K562 (cell line): ENCODE measurements around the gene EEA1. TPM values are rescaled to one million over a fixed set of nuclear protein-coding genes. Genes with fewer than 3 reads are reported as not detected.
A peak's percentile ranks its signal among the peaks of the same experiment; 100 is the strongest.

Experiments used
- ATAC-seq: fragments of 200-7000 bp; cut with Tn5 transposase; 3 replicates; pipeline ENCODE4 v1.9.1; 2020; ENCODE audit warnings: moderate library complexity
- BruUV-seq: library from RNA; stranded (reverse); fragments of 400-500 nt; replicated peaks from 2 replicates; lab custom pipeline; 2021; lab: Mats Ljungman, UMichigan
- CTCF ChIA-PET: fragments of 300-600 bp; formaldehyde crosslinking; extraction: SDS; loops from one replicate; lab custom pipeline; 2021; ENCODE audit warnings: low intra/inter-chr PET ratio; lab: Yijun Ruan, JAX
- POLR2A ChIA-PET: fragments of 300-600, 350-650 bp; sonication (Branson Sonifier 250); formaldehyde crosslinking; extraction: SDS; loops from one replicate; lab custom pipeline; 2021; ENCODE audit warnings: antibody characterized with exemption, inconsistent platforms; lab: Yijun Ruan, JAX
- DNase-seq, 4 experiments: peaks; one replicate each; pipeline versions ENCODE4 v3.0.0 to v3.0.0-alpha.2; 2011 to 2018; ENCODE audit warnings: low spot score in 3 of 4, mixed read lengths in 3 of 4; ENCODE audit errors: extremely low read depth in 1 of 4
- FAIRE-seq: peaks from 2 replicates; lab custom pipeline; 2011; peaks lifted over from hg19 to GRCh38; lab: Jason Lieb, UNC
- H2AFZ ChIP-seq: 2 replicates; pipeline ENCODE4 v1.6.0; 2011; ENCODE audit warnings: low read depth, low read length, control low read depth, inconsistent platforms
- H3K27ac ChIP-seq: fragments of 200-600 bp; 3 replicates; pipeline ENCODE4 v1.8.0; 2011; ENCODE audit warnings: low read depth, mild to moderate bottlenecking, control low read depth, inconsistent platforms, low read length, moderate library complexity, mixed read lengths; ENCODE audit errors: extremely low read depth
- H3K27me3 ChIP-seq, 2 experiments: fragments of 300-600 bp in 1 of 2; 2 replicates in 1 of 2; 3 replicates in 1 of 2; pipeline versions ENCODE4 v1.6.0 to v1.8.0; 2011; ENCODE audit warnings: inconsistent platforms in 2 of 2, low read length in 2 of 2, mild to moderate bottlenecking in 1 of 2, mixed read lengths in 1 of 2, moderate library complexity in 1 of 2; ENCODE audit not compliant: control insufficient read depth in 2 of 2, insufficient read depth in 2 of 2
- H3K36me3 ChIP-seq: fragments of 300-600 bp; 3 replicates; pipeline ENCODE4 v1.8.0; 2011; ENCODE audit warnings: mild to moderate bottlenecking, low read length, inconsistent platforms; ENCODE audit not compliant: control insufficient read depth, insufficient read depth
- H3K4me1 ChIP-seq, 2 experiments: fragments of 200-600 bp in 1 of 2; replicated peaks in 1 of 2; 2 replicates in 1 of 2; 3 replicates in 1 of 2; pipeline versions ENCODE4 v1.5.1 to v1.8.0; 2011; ENCODE audit warnings: inconsistent platforms in 2 of 2, low read length in 2 of 2, mild to moderate bottlenecking in 1 of 2, mixed read lengths in 1 of 2, moderate library complexity in 1 of 2; ENCODE audit not compliant: control insufficient read depth in 2 of 2, insufficient read depth in 2 of 2
- H3K4me2 ChIP-seq: 2 replicates; pipeline ENCODE4 v1.6.1; 2011; ENCODE audit warnings: low read length, control low read depth, inconsistent platforms, mixed read lengths; ENCODE audit not compliant: insufficient read depth
- H3K4me3 ChIP-seq: fragments of 200-600 bp; sonication (generic), shearing (Covaris generic); 2 replicates; pipeline ENCODE4 v1.5.1; 2016; ENCODE audit warnings: control low read depth, inconsistent platforms
- H3K79me2 ChIP-seq: fragments of 200-600 bp; 3 replicates; pipeline ENCODE4 v1.8.0; 2011; ENCODE audit warnings: low read length, inconsistent platforms; ENCODE audit not compliant: control insufficient read depth, insufficient read depth
- H3K9ac ChIP-seq, 2 experiments: 2 replicates each; pipeline versions ENCODE4 v1.6.0 to v1.6.1; 2011; ENCODE audit warnings: low read depth in 2 of 2, low read length in 2 of 2, control low read depth in 1 of 2, inconsistent platforms in 1 of 2, mild to moderate bottlenecking in 1 of 2, mixed read lengths in 1 of 2; ENCODE audit not compliant: insufficient read depth in 1 of 2
- H3K9me1 ChIP-seq: one replicate; pipeline ENCODE4 v1.6.0; 2011; ENCODE audit warnings: inconsistent platforms, mild to moderate bottlenecking, low read length, moderate library complexity; ENCODE audit not compliant: control insufficient read depth, insufficient read depth
- H3K9me3 ChIP-seq: replicated peaks from 2 replicates; pipeline ENCODE4 v1.5.1; 2011; ENCODE audit warnings: low read depth, low read length, inconsistent platforms; ENCODE audit not compliant: control insufficient read depth, insufficient read depth
- H4K20me1 ChIP-seq: replicated peaks from 2 replicates; pipeline ENCODE4 v1.6.1; 2011; ENCODE audit warnings: low read length, inconsistent platforms, mixed read lengths; ENCODE audit not compliant: control insufficient read depth, insufficient read depth
- ARID3B ChIP-seq: fragments of 250-450 bp; sonication (Bioruptor Pico); IDR thresholded peaks from 2 replicates; pipeline ENCODE4 v1.4.0; 2020; ENCODE audit warnings: borderline replicate concordance
- ATF4 ChIP-seq: fragments of 450-650 bp; formaldehyde crosslinking; IDR thresholded peaks from 2 replicates; pipeline ENCODE4 v1.4.0; 2022; ENCODE audit warnings: mild to moderate bottlenecking, moderate library complexity
- CBX1 ChIP-seq: sonication (generic); IDR thresholded peaks from 2 replicates; pipeline ENCODE4 v1.6.1; 2016; ENCODE audit warnings: antibody characterized with exemption, low read depth, mild to moderate bottlenecking
- CBX5 ChIP-seq: IDR thresholded peaks from 2 replicates; pipeline ENCODE4 v1.6.1; 2014; ENCODE audit warnings: low read depth, borderline replicate concordance
- CTCFL ChIP-seq: IDR thresholded peaks from 2 replicates; pipeline ENCODE4 v1.6.1; 2011; ENCODE audit warnings: borderline replicate concordance, low read depth, mild to moderate bottlenecking, moderate library complexity, low read length; ENCODE audit not compliant: insufficient read depth, poor library complexity, severe bottlenecking
- E2F4 ChIP-seq: sonication (generic); formaldehyde crosslinking; IDR thresholded peaks from 2 replicates; pipeline ENCODE4 v1.8.0; 2022; ENCODE audit warnings: mild to moderate bottlenecking, low read depth, missing genetic modification reagents
- ETV5 ChIP-seq: sonication (generic); formaldehyde crosslinking; IDR thresholded peaks from 2 replicates; pipeline ENCODE4 v1.4.0; 2020; ENCODE audit warnings: low read depth, mild to moderate bottlenecking, missing genetic modification reagents
- FOXK1 ChIP-seq: sonication (generic); formaldehyde crosslinking; IDR thresholded peaks from 2 replicates; pipeline ENCODE4 v1.8.0; 2022; ENCODE audit warnings: missing genetic modification reagents, mild to moderate bottlenecking, borderline replicate concordance
- HSF4 ChIP-seq: fragments of 250-450 bp; sonication (Bioruptor Pico); IDR thresholded peaks from 2 replicates; pipeline ENCODE4 v2.1.2; 2022; ENCODE audit warnings: mild to moderate bottlenecking, moderate library complexity, borderline replicate concordance
- TFAM ChIP-seq: fragments of 250-450 bp; sonication (Bioruptor Pico); conservative IDR thresholded peaks from 2 replicates; pipeline ENCODE4 v1.5.0; 2021; ENCODE audit warnings: mild to moderate bottlenecking, moderate library complexity
- ZFP36 ChIP-seq: fragments of 150-350 bp; IDR thresholded peaks from 2 replicates; pipeline ENCODE4 v1.6.1; 2018; ENCODE audit warnings: low read length, low read depth; ENCODE audit not compliant: partially characterized antibody
- ZKSCAN8 ChIP-seq: fragments of 200-800 bp; sonication (Bioruptor generic); IDR thresholded peaks from 2 replicates; pipeline ENCODE4 v1.6.1; 2016; ENCODE audit warnings: missing genetic modification characterization, missing compliant biosample characterization
- ZNF133 ChIP-seq: fragments of 250-450 bp; sonication (Bioruptor Pico); IDR thresholded peaks from 2 replicates; pipeline ENCODE4 v1.4.0; 2020; ENCODE audit warnings: mild to moderate bottlenecking
- ZNF445 ChIP-seq: fragments of 250-450 bp; sonication (Bioruptor Pico); IDR thresholded peaks from 2 replicates; pipeline ENCODE4 v1.4.0; 2020; ENCODE audit warnings: low read depth, mild to moderate bottlenecking, moderate library complexity
- ZNF583 ChIP-seq: fragments of 250-450 bp; sonication (Bioruptor Pico); IDR thresholded peaks from 2 replicates; pipeline ENCODE4 v1.4.0; 2020
- ZNF778 ChIP-seq: fragments of 450-650 bp; formaldehyde crosslinking; IDR thresholded peaks from 2 replicates; pipeline ENCODE4 v1.4.0; 2020; ENCODE audit warnings: mild to moderate bottlenecking, moderate library complexity
- WGBS: fragments of 100-300 bp; shearing (Covaris generic); methylation state at CpG from one replicate; pipeline ENCODE4 v1.1.6; 2016; ENCODE audit warnings: low coverage, mixed read lengths; ENCODE audit not compliant: insufficient coverage; ENCODE audit errors: missing lambda C conversion rate; 5-methylcytosine and 5-hydroxymethylcytosine counted together
- in situ Hi-C: fragments of 300-500 bp; cut with MboI; formaldehyde crosslinking; loops from 4 replicates; pipeline ENCODE4 v1.15.0; 2018; ENCODE audit warnings: inconsistent platforms, mixed read lengths
- intact Hi-C: fragments of 100-400 bp; cut with micrococcal nuclease; formaldehyde crosslinking; loops from 2 replicates; pipeline ENCODE4 v1.14.2; 2022
- polyA plus RNA-seq, 8 experiments: library from polyadenylated mRNA; depleted of rRNA in 4 of 8; stranded (reverse) in 5 of 8; unstranded in 3 of 8; fragments of >200 nt; fragmentation: Nextera tagmentation in 2 of 8; fragmentation: Illumina TruSeq in 1 of 8; extraction: Ambion mirVana in 2 of 8; extraction: Trizol in 1 of 8; gene quantifications; 2 replicates each; pipeline versions ENCODE4 v1.2.1 to v1.2.3, GENCODE V29; 2011 to 2014; ENCODE audit warnings: inconsistent platforms in 1 of 8, missing spikeins in 1 of 8
- total RNA-seq, 7 experiments: library from RNA; depleted of rRNA in 6 of 7; stranded (reverse); fragments of >200 nt in 6 of 7; fragmentation: Illumina TruSeq in 2 of 7; extraction: Trizol in 2 of 7; gene quantifications; 2 replicates each; pipeline versions ENCODE4 v1.2.1 to v1.2.3, GENCODE V29; 2011 to 2021; ENCODE audit warnings: low replicate concordance in 1 of 7

Gene EEA1
- total and polyA plus RNA-seq, 9 of the 15 experiments (the other 6 are each of a cell fraction or from before 2014, with no cell fraction given) = 3.5 to 17.1 (median 7.5) TPM

- no peak for TF ChIP-seq FOXK1
- no peak for TF ChIP-seq CBX5
- peak; percentile 13 for TF ChIP-seq CTCFL
- TF ChIP-seq ZFP36 = no peak
- TF ChIP-seq, all 486 proteins: peak for 4
Measured at GRCh38 chr12:92735131-92735721, 193.9 kb downstream of the EEA1 start (continued).

- Histone ChIP-seq H3K27me3 (peaks cover 31 to 32% of the 10 kb centered on the region in 2 experiments), H3K9me1 (no peaks in the 10 kb centered on the region), H3K9me3 (no peaks in the 10 kb centered on the region), H3K4me3 (no peak overlapping the region), H3K36me3 (no peaks in the 10 kb centered on the region), H4K20me1 (no peaks in the 10 kb centered on the region), H3K9ac (no peak overlapping the region), H3K79me2 (no peaks in the 10 kb centered on the region), H3K4me2 (no peak overlapping the region), H2AFZ (no peak overlapping the region), H3K27ac (no peak overlapping the region), H3K4me1 (no peaks in the 10 kb centered on the region)
- WGBS = 1% methylated on average over 3 of the region's 3 CpGs
- in situ Hi-C loops = no loop called here
- intact Hi-C loops = no loop called here
- ATAC-seq (no peak), FAIRE-seq (no peak), DNase-seq (no peak)
- ChIA-PET POLR2A (interaction anchor here (0.5 to 0.7 kb wide), 2 partner anchors 689 to 1284 kb away, joined by 4 read pairs; no protein-coding TSS in a partner anchor), CTCF (no interaction called here)
- no TSS peak for BruUV-seq
- no peak for TF ChIP-seq ARID3B
- no peak for TF ChIP-seq ATF4
- no peak for TF ChIP-seq HSF4 (CRISPR knock-in tag)
- TF ChIP-seq ETV5 (CRISPR knock-in tag) = no peak
- no peak for TF ChIP-seq ZKSCAN8 (CRISPR knock-in tag)
- TF ChIP-seq ZNF583 (CRISPR knock-in tag) = no peak
- no peak for TF ChIP-seq ZNF133 (CRISPR knock-in tag)
- no peak for TF ChIP-seq CBX1
- TF ChIP-seq ZNF778 (CRISPR knock-in tag) = no peak
- TF ChIP-seq E2F4 (CRISPR knock-in tag) = no peak
- TF ChIP-seq TFAM = no peak
- TF ChIP-seq ZNF445 (CRISPR knock-in tag) = no peak
Measured at GRCh38 chr12:92733661-92734060, 195.4 kb downstream of the EEA1 start.
